Spleen (tissue), 11 donors: ENCODE measurements around the gene RIMBP2. TPM values are rescaled to one million over a fixed set of nuclear protein-coding genes. Genes with fewer than 3 reads are reported as not detected.

ENCODE experiments used
- DNase-seq: peaks from one replicate; pipeline ENCODE4 v3.0.0-alpha.2; 2020
- H3K27ac ChIP-seq, 8 donors: fragments of 200-600 bp; sonication (generic) in 7 of 8; 1 replicate in 4 of 8; 2 replicates in 4 of 8; pipeline versions ENCODE4 v1.5.0 to v1.8.0; 2016 to 2021; ENCODE audit warnings: inconsistent platforms in 4 of 8, mild to moderate bottlenecking in 4 of 8, moderate library complexity in 1 of 8
- H3K27me3 ChIP-seq, 7 donors: fragments of 200-600 bp; sonication (generic) in 6 of 7; replicated peaks in 1 of 7; 1 replicate in 4 of 7; 2 replicates in 3 of 7; pipeline versions ENCODE4 v1.5.0 to v1.8.0; 2016 to 2021; ENCODE audit warnings: inconsistent platforms in 3 of 7, mild to moderate bottlenecking in 1 of 7
- H3K36me3 ChIP-seq, 6 donors: fragments of 200-600 bp; sonication (generic) in 5 of 6; 1 replicate in 4 of 6; 2 replicates in 2 of 6; pipeline versions ENCODE4 v1.5.0 to v1.8.0; 2016 to 2021; ENCODE audit warnings: inconsistent platforms in 2 of 6
- H3K4me1 ChIP-seq, 6 donors: fragments of 200-600 bp; sonication (generic) in 5 of 6; 1 replicate in 3 of 6; 2 replicates in 3 of 6; pipeline versions ENCODE4 v1.5.0 to v1.8.0; 2016 to 2021; ENCODE audit warnings: inconsistent platforms in 3 of 6
- H3K4me3 ChIP-seq, 8 donors: fragments of 200-600 bp; sonication (generic) in 7 of 8; 1 replicate in 4 of 8; 2 replicates in 4 of 8; pipeline versions ENCODE4 v1.5.0 to v1.8.0; 2016 to 2021; ENCODE audit warnings: inconsistent platforms in 4 of 8, mild to moderate bottlenecking in 4 of 8, moderate library complexity in 2 of 8
- H3K9me3 ChIP-seq, 8 donors: fragments of 200-600 bp; sonication (generic) in 7 of 8; 1 replicate in 4 of 8; 2 replicates in 4 of 8; pipeline versions ENCODE4 v1.5.0 to v1.8.0; 2016 to 2021; ENCODE audit warnings: inconsistent platforms in 4 of 8
- POLR2A ChIP-seq, 3 donors: fragments of 450-650 bp; IDR thresholded peaks; one replicate each; pipeline ENCODE4 v1.5.1; 2017; ENCODE audit warnings: antibody characterized with exemption in 3 of 3, mild to moderate bottlenecking in 1 of 3
- POLR2AphosphoS5 ChIP-seq, 3 donors: sonication (generic); formaldehyde crosslinking; IDR thresholded peaks; one replicate each; pipeline ENCODE4 v1.5.1; 2017; ENCODE audit warnings: antibody characterized with exemption in 3 of 3
- WGBS, 5 donors: extraction: QIAGEN DNeasy Blood & Tissue Kit in 3 of 5; methylation state at CpG; one replicate each; pipeline versions ENCODE4 v1.1.5 to v1.1.7; 2013 to 2018; 5-methylcytosine and 5-hydroxymethylcytosine counted together
- intact Hi-C: fragments of 100-400 bp; cut with DNase I; formaldehyde crosslinking; loops from one replicate; pipeline ENCODE4 v1.15.0; 2023; ENCODE audit warnings: low total_unique reads
- polyA plus RNA-seq, 3 donors: library from polyadenylated mRNA; stranded (reverse); fragments of 200-250 nt; gene quantifications; one replicate each; pipeline ENCODE4 v1.2.1, GENCODE V29; 2013
- total RNA-seq, 7 donors: library from RNA; depleted of rRNA in 3 of 7; stranded (reverse); fragments of >200 nt in 3 of 7; fragmentation: NEBNext Ultra II Directional in 4 of 7; extraction: Animal tissue kit (Norgen Biotek cat#: 25700) in 4 of 7; gene quantifications; one replicate each; pipeline versions ENCODE4 v1.1.0 to v1.2.1, GENCODE V29; 2016 to 2021
- TF ChIP-seq, protein P1 (sequence below), 11 experiments: fragments of 200-600 bp in 7 of 11; fragments of 450-650 bp in 4 of 11; sonication (generic) in 4 of 11; IDR thresholded peaks in 8 of 11; conservative IDR thresholded peaks in 3 of 11; 1 replicate in 7 of 11; 2 replicates in 4 of 11; pipeline versions ENCODE4 v1.4.0 to v1.8.0; 2016 to 2021; ENCODE audit warnings: antibody characterized with exemption in 11 of 11, inconsistent platforms in 4 of 11, mild to moderate bottlenecking in 1 of 11
- donor health status: healthy with polysubstance abuse.
- donor health status: DM: no; HTN: no; CAD: no; lungs with moderate emphysema.
- donor health status: DM: no; HTN: no; CAD: no.
- donor health status: Bipolar disorder and iron deficiency.
- donor health status: healthy.
- donor health status: DM: no; HTN: no; CAD: no.
- donor health status: DM: yes; HTN: yes; CAD: no.

Gene RIMBP2
- total and polyA plus RNA-seq, 10 donors = 0.05 to 5.2 (median 0.95) TPM

DNA sequence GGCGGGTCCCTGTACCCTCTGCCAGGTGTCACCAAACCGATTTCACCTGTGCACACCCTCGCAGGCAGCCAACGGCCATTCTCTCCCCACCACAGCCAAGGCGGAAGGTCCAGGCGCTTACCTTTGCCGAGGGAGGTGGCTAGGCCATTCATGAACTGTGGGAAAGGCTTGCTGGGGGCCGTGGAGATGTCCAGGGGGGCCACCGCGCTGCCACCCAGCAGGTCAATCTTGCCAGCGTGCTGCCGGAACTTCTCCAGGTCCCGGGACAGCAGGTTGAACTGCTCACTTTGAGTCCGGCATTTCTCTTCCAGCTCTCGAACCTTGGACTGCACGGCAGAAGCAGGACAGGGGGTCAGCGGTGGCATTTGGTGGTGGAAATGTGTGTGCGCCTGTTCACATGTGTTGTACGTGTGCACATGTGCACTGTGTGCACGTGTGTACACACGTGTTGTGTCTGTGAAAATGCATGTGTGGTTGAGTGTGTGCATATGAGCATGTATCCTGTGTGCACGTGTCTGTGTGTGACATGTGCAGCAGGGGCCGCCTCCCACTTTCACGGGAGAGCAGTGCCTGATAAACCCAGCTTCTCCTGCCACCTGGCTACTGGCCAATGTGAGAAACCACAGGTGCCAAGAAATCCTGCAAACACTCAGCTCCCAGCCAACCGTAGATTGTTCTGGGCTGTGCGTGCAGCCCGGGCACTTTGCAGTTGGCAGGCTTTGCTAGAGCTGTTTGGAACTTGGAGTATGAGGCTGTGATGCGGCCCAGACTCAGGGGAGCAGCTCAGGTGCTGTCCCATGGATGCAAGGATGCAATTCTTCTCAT is 259.5 kb downstream of the RIMBP2 start:
- Histone ChIP-seq H3K27me3 (peaks cover 0 to 4% (median 0%) of the 10 kb centered on the region in 7 donors), H3K36me3 (no peaks in the 10 kb centered on the region), H3K27ac (no peak overlapping the region), H3K9me3 (no peaks in the 10 kb centered on the region), H3K4me1 (no peaks in the 10 kb centered on the region), H3K4me3 (no peak overlapping the region)
- intact Hi-C loops = no loop called here
- 70 to 79% (median 75%) methylated on average over 26 to 28 of the region's 28 CpGs for WGBS, 5 donors
- no peak for DNase-seq
- TF ChIP-seq POLR2AphosphoS5 (IDR thresholded peaks at IDR 0.05) (no peak), POLR2A (IDR thresholded peaks at IDR 0.05) (no peak)
- TF ChIP-seq, protein P1, sequence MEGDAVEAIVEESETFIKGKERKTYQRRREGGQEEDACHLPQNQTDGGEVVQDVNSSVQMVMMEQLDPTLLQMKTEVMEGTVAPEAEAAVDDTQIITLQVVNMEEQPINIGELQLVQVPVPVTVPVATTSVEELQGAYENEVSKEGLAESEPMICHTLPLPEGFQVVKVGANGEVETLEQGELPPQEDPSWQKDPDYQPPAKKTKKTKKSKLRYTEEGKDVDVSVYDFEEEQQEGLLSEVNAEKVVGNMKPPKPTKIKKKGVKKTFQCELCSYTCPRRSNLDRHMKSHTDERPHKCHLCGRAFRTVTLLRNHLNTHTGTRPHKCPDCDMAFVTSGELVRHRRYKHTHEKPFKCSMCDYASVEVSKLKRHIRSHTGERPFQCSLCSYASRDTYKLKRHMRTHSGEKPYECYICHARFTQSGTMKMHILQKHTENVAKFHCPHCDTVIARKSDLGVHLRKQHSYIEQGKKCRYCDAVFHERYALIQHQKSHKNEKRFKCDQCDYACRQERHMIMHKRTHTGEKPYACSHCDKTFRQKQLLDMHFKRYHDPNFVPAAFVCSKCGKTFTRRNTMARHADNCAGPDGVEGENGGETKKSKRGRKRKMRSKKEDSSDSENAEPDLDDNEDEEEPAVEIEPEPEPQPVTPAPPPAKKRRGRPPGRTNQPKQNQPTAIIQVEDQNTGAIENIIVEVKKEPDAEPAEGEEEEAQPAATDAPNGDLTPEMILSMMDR (IDR thresholded peaks at IDR 0.05 in 8 of 11, conservative IDR thresholded peaks at IDR 0.05 in 3 of 11) = no peak

DNA sequence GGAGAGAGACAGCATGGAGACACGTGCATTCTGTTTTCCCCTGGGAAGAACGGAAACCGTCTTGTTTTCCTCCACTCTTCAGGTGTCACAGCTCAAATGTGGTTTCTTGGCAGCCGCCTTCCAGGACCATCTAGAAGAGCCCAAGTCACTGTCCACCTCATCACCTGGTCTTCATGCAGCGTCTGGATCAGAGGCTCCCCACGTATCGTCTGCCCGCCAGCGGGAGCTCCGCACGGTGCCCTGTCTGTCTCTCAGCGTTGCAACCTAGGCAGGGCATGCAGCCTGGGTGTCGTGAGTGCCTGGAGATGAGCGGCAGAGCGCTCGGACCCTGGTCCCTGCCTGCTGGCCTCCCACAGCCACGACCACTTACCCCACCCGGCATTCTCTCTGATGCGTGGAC is 260.9 kb downstream of the RIMBP2 start:
- no peaks in the 10 kb centered on the region for H3K36me3 ChIP-seq
- WGBS, 5 donors = 75 to 89% (median 78%) methylated on average over 19 of the region's 19 CpGs
- no peaks in the 10 kb centered on the region for H3K9me3 ChIP-seq
- intact Hi-C loops = no loop called here
- peaks cover 0 to 4% (median 0%) of the 10 kb centered on the region in 7 donors for H3K27me3 ChIP-seq
- H3K4me1 ChIP-seq = no peaks in the 10 kb centered on the region
- H3K27ac ChIP-seq = no peak overlapping the region
- TF ChIP-seq POLR2AphosphoS5 (IDR thresholded peaks at IDR 0.05) = no peak
- TF ChIP-seq, protein P1 (IDR thresholded peaks at IDR 0.05 in 8 of 11, conservative IDR thresholded peaks at IDR 0.05 in 3 of 11) = no peak
- no peak for TF ChIP-seq POLR2A (IDR thresholded peaks at IDR 0.05)
- H3K4me3 ChIP-seq = no peak overlapping the region
- DNase-seq = no peak

DNA sequence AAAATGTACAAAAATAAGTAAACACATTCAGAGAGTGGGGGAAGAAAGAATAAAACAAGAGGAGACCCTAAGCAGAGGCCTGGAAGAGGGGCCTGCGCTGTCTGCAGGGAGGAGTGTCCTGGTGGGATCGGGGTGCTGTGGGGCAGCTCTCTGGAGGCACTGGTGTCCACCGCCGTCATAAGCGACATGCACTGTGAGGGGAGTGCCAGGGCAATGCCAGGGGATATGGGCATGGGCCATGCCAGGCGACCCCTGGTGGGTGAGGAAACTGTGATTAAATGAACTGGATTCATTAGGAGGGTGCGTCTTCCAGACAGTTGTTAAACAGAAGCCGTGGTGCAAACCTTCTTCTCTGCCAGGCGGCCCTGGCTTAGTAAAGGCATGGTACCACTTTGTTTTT is 261.8 kb downstream of the RIMBP2 start:
- Histone ChIP-seq H3K4me3 (no peak overlapping the region), H3K27me3 (peaks cover 0 to 4% (median 0%) of the 10 kb centered on the region in 7 donors), H3K4me1 (no peaks in the 10 kb centered on the region), H3K9me3 (no peaks in the 10 kb centered on the region), H3K36me3 (no peaks in the 10 kb centered on the region), H3K27ac (no peak overlapping the region)
- intact Hi-C loops = no loop called here
- TF ChIP-seq POLR2A (IDR thresholded peaks at IDR 0.05) (no peak), POLR2AphosphoS5 (IDR thresholded peaks at IDR 0.05) (no peak)
- TF ChIP-seq, protein P1 (IDR thresholded peaks at IDR 0.05 in 8 of 11, conservative IDR thresholded peaks at IDR 0.05 in 3 of 11) = no peak
- DNase-seq = no peak
- WGBS, 5 donors = 79 to 93% (median 89%) methylated on average over 9 of the region's 9 CpGs

DNA sequence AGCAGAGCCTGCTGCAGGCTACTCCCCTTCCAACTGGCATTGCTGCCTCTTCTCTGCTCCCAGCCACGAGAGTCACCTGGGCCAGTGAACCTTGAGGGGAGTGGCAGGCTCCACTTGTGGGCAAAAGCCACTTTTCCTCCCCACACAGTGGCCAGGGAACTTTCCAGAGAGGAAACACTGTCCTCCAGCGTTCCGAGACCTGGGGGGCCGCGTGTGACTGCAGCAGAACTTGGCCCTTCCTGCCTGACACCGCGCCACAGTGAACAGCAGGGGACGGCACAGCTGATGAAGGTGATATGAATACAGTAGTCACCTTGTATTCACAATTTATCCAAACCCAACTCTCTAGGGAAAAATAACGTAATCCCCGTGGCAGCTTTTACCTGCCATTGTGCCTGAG is 263.6 kb downstream of the RIMBP2 start:
- Histone ChIP-seq H3K9me3 (no peaks in the 10 kb centered on the region), H3K4me3 (no peak overlapping the region), H3K27ac (no peak overlapping the region), H3K27me3 (peaks cover 0 to 2% (median 0%) of the 10 kb centered on the region in 7 donors), H3K4me1 (no peaks in the 10 kb centered on the region), H3K36me3 (no peaks in the 10 kb centered on the region)
- 72 to 85% (median 79%) methylated on average over 10 of the region's 10 CpGs for WGBS, 5 donors
- TF ChIP-seq, protein P1 (IDR thresholded peaks at IDR 0.05 in 8 of 11, conservative IDR thresholded peaks at IDR 0.05 in 3 of 11) = no peak
- TF ChIP-seq POLR2AphosphoS5 (IDR thresholded peaks at IDR 0.05) (no peak), POLR2A (IDR thresholded peaks at IDR 0.05) (no peak)
- intact Hi-C loops = no loop called here
- DNase-seq = no peak
